IPS-11a (cell line): ENCODE measurements around the gene NAT16.
"Not testable (repeated sequence)": the region's sequence is repeated elsewhere in the genome, so short reads cannot be mapped to it uniquely, and the experiment has no call there.

Experiments
- H3K4me3 ChIP-seq: one replicate; pipeline ENCODE4 v1.5.1; 2013; ENCODE audit warnings: low read depth, low read length, control low read depth

Gene NAT16

DNA sequence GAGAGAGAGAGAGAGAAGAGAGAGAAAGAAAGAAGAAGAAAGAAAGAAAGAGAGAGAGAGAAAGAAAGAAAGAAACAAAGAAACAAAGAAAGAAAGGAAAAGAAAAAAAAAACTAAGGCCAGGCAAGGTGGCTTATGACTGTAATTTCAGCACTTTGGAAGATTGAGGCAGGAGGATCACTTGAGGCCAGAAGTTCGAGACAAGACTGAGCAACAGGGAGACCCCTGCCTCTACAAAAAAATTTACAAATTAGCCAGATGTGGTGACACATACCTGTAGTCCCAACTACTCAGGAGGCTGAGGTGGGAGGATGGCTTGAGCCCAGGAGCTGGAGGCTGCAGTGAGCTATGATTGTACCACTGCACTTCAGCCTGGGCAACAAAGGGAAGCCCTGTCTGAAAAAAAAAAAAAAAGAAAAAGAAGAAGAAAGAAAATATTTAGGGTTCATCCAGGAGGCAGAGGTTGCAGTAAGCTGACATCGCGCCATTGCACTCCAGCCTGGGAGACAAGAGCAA lies 50.4 kb downstream of the NAT16 start:
- no peak overlapping the region for H3K4me3 ChIP-seq

GRCh38 chr7:101128040-101128834 lies 51.9 kb downstream of the NAT16 start:
- no peak overlapping the region for H3K4me3 ChIP-seq

GRCh38 chr7:101127460-101128039 lies 52.5 kb downstream of the NAT16 start:
- peak overlapping the region; percentile 8 for H3K4me3 ChIP-seq

DNA sequence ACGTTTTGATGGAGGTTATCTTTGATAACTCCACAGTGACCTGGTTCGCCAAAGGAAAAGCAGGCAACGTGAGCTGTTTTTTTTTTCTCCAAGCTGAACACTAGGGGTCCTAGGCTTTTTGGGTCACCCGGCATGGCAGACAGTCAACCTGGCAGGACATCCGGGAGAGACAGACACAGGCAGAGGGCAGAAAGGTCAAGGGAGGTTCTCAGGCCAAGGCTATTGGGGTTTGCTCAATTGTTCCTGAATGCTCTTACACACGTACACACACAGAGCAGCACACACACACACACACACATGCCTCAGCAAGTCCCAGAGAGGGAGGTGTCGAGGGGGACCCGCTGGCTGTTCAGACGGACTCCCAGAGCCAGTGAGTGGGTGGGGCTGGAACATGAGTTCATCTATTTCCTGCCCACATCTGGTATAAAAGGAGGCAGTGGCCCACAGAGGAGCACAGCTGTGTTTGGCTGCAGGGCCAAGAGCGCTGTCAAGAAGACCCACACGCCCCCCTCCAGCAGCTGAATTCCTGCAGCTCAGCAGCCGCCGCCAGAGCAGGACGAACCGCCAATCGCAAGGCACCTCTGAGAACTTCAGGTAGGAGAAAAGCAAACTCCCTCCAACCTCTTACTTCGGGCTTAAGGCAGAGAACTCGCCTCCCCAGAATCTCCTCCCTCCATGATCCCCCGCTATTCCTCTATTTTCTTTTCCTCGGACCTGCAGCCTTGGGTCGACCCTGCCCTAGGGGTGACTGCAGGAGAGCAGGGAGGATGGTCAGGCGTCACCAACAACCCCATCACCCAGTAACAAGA lies 53.2 kb downstream of the NAT16 start, which contains the start of gene SERPINE1:
Gene SERPINE1, plus strand, starts transcription at position 454 of the 809 bp plus-strand sequence. CDS start 1,290 bp downstream, outside the sequence.
- peak within 1 kb of the TSS; percentile 8 for H3K4me3 ChIP-seq

DNA sequence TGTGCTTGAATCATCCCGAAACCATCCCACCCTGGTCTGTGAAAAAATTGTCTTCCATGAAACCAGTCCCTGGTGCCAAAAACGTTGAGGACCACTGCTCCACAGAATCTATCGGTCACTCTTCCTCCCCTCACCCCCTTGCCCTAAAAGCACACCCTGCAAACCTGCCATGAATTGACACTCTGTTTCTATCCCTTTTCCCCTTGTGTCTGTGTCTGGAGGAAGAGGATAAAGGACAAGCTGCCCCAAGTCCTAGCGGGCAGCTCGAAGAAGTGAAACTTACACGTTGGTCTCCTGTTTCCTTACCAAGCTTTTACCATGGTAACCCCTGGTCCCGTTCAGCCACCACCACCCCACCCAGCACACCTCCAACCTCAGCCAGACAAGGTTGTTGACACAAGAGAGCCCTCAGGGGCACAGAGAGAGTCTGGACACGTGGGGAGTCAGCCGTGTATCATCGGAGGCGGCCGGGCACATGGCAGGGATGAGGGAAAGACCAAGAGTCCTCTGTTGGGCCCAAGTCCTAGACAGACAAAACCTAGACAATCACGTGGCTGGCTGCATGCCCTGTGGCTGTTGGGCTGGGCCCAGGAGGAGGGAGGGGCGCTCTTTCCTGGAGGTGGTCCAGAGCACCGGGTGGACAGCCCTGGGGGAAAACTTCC lies 54.0 kb downstream of the NAT16 start:
- no peak overlapping the region for H3K4me3 ChIP-seq

- H3K4me3 ChIP-seq: no peak overlapping the region
Measured at GRCh38 chr7:101124376-101125056, 55.6 kb downstream of the NAT16 start.

- H3K4me3 ChIP-seq: no peak overlapping the region
Measured at GRCh38 chr7:101123703-101124068, 56.4 kb downstream of the NAT16 start.

- H3K4me3 ChIP-seq: no peak overlapping the region
Measured at GRCh38 chr7:101122933-101123702, 57.0 kb downstream of the NAT16 start.

GRCh38 chr7:101121991-101122932 lies 57.8 kb downstream of the NAT16 start:
- H3K4me3 ChIP-seq: no peak overlapping the region

DNA sequence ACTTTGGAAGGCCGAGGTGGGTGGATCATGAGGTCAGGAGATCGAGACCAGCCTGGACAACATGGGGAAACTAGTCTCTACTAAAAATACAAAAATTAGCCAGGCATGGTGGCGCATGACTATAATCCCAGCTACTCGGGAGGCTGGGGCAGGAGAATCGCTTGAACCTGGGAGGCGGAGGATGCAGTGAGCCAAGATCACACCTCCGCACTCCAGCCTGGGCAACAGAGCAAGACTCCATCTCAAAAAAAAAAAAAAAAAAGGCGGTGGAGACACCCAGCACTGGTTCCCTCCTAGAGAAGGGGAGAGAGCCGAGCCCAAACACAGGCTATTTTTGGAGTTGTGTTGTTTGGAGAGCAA lies 58.5 kb downstream of the NAT16 start:
- not testable (repeated sequence) for H3K4me3 ChIP-seq
